BE2C (cell line): ENCODE data around the gene TMEM198.
A peak's percentile ranks its signal among the peaks of the same experiment; 100 is the strongest.

ENCODE experiments used
- DNase-seq: peaks from one replicate; pipeline ENCODE4 v3.0.0-alpha.2; 2020
- H3K27me3 ChIP-seq: fragments of 250-450 bp; sonication (Bioruptor Pico); 2 replicates; pipeline ENCODE4 v1.5.1; 2020; ENCODE audit warnings: mild to moderate bottlenecking
- H3K36me3 ChIP-seq: fragments of 250-450 bp; sonication (Bioruptor Pico); 2 replicates; pipeline ENCODE4 v1.5.1; 2020; ENCODE audit warnings: mild to moderate bottlenecking
- H3K4me1 ChIP-seq: fragments of 250-450 bp; sonication (Bioruptor Pico); 2 replicates; pipeline ENCODE4 v1.5.1; 2020
- H3K4me3 ChIP-seq: 2 replicates; pipeline ENCODE4 v1.5.1; 2011; ENCODE audit warnings: low read depth, low read length
- H3K9me3 ChIP-seq: fragments of 250-450 bp; sonication (Bioruptor Pico); 2 replicates; pipeline ENCODE4 v1.5.1; 2020
- CTCF ChIP-seq: IDR thresholded peaks from 2 replicates; pipeline ENCODE4 v1.5.1; 2012; ENCODE audit warnings: mild to moderate bottlenecking, low read depth, low read length

Gene TMEM198

DNA sequence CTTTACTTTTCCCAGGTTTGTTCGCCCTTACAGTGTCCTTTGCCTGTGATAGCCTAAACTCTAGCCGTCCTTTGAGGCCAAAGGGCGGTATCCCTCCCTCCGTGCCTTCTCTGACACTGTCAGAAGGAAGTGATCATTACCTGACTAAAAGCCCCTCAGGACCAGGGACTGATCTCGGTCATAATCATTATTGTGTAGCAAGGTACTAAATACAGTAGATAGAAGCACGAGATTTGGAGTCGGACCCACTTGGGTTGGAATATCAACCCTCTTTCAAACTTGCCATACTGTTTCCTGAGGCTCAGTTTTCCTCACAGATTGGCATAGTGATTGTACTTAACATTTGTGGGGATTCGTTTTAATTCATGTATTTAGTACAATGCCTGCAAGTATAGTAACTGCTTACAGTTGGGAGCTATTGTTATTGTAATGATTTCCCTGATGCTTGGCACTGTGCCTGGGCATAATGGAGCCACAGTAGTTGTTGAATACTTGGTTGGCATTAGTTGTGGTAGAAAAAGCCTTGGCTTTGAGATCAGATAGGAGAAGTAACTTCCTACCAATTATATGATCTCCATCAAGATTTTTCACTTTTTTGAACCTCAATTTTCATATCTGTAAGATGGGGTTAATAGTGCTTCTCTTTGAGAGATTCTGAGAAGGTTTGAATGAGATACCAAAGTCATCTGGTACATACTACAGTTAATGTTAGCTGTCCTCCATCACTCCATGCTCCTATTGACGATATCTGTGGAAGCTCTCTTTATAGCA lies 54.7 kb downstream of the TMEM198 start:
- no peaks in the 10 kb centered on the region for H3K9me3 ChIP-seq
- no peak for DNase-seq
- H3K27me3 ChIP-seq: no peaks in the 10 kb centered on the region
- peaks cover 2% of the 10 kb centered on the region; the same call in 1 of the 2 replicates for H3K4me1 ChIP-seq
- H3K4me3 ChIP-seq: peak overlapping the region; percentile 87
- no peak for TF ChIP-seq CTCF
- no peaks in the 10 kb centered on the region for H3K36me3 ChIP-seq
